ENCODE data around the gene TPST1.

Gene TPST1

DNA sequence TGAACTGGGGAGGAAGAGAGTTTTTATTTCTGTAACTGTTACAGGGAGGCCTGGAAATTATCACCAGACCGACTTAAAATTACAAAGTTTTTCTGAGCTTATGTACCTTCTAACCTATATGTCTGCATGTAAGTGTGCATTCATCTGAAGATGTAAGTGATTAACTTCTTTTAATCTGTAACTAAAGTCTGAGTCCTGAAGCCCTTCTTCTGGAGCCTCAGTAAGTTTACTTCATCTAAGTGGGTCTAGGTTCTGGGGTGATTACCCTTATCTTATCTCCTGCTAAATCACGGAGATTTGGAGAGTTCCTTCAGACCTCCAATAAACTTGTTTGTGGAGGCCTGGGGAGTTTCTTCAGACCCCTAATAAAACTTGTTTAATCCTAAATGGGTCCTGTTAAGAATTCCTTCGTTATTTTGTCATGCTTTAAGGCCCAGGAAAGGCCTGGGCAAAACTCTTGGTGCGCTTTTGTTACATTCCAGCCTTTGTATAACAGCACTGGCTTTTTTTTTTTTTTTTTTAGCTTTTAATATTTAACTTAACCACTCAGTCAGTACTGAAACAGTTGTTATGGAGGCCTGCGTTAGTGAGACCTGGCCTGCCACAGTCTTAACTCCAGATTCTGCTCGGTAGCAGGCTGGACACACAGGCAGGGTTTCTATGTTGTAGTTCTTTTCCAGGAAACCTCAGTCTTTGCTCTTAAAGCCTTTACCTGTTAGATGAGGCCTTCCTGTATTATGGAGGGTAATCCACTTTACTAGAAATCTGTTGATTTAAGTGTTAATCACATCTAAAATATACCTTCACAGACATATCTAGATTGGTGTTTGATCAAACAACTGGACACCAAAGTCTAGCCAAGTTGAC lies 33.0 kb downstream of the TPST1 start:
- no peak for TF ChIP-seq CTCF (IDR thresholded peaks at IDR 0.05; ENCODE audit: unreplicated experiment in 3 of 3)
- H3K27me3 Mint-ChIP-seq (ENCODE audit: low read depth), result no peaks in the 10 kb centered on the region
- H3K4me1 Mint-ChIP-seq, result peaks cover 12% of the 10 kb centered on the region
- peaks cover 14% of the 10 kb centered on the region for H3K9me3 Mint-ChIP-seq
- H3K36me3 Mint-ChIP-seq (ENCODE audit: low read depth), result peaks cover 30% of the 10 kb centered on the region
- H3K4me3 Mint-ChIP-seq, result peak overlapping the region in 2 of 3 experiments; percentile 12 to 24
- peak overlapping the region; percentile 91 to 96 (median 94) for H3K27ac Mint-ChIP-seq

DNA sequence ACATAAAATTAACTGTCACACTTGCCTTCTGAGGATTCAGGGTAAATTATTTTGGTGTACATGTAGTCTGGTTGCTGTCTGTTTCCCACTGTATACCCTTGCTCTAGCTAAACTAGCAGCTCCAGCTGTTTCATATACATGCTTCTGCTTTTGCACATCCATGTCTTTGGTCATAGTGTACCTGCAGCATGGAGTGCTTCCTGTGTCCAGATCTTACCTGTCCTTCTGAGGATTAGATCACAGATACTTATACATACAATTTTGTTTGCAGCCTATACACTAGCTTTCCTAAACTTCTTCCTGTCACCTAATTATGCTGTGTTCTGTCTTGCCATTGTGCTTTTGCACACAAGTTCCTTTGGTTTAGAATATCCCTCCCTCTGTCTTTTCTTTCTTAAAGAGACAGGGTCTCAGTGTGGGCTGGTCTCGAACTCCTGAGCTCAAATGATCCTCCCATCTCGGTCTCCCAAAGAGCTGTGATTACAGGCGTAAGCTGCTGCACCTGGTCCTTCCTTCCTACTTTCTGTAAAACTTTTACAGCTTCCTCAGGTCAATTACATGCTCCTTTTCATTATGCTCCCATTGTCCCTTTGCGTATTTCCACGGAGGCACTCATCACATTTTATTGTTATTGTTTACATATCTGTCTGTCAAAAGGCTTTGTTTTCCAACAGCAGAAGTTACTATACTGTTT lies 33.8 kb downstream of the TPST1 start:
- Mint-ChIP-seq H3K36me3 (ENCODE audit: low read depth) (peaks cover 22% of the 10 kb centered on the region), H3K4me3 (no peak overlapping the region), H3K27me3 (ENCODE audit: low read depth) (no peaks in the 10 kb centered on the region), H3K27ac (peak overlapping the region; percentile 91 to 96 (median 94)), H3K4me1 (peaks cover 12% of the 10 kb centered on the region), H3K9me3 (peaks cover 7% of the 10 kb centered on the region)
- TF ChIP-seq CTCF (IDR thresholded peaks at IDR 0.05; ENCODE audit: unreplicated experiment in 3 of 3), result no peak

DNA sequence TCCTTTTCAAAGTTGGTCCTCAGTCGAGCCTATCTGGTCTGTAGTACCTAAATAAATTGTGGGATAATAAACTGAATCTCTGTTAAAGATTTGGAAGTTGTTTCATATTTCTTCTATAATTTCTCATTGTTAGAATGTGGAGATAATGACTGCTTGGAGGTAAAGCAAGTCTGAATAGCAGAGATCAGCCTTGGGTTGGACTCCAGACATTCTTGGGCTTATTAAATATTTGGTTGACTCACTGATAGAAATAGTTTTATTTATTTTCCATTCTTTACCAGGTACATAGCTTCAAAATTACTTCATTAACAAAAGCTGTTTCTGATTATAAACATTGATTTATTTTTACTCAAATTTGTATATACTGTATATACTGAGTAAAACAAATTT lies 34.3 kb downstream of the TPST1 start:
- Mint-ChIP-seq H3K4me1 (peaks cover 12% of the 10 kb centered on the region), H3K4me3 (no peak overlapping the region), H3K9me3 (peaks cover 3% of the 10 kb centered on the region)

GRCh38 chr7:66245008-66245407 lies 39.9 kb downstream of the TPST1 start:
- H3K27me3 Mint-ChIP-seq (ENCODE audit: low read depth), result no peaks in the 10 kb centered on the region
- H3K9me3 Mint-ChIP-seq, result no peaks in the 10 kb centered on the region
- TF ChIP-seq CTCF (IDR thresholded peaks at IDR 0.05; ENCODE audit: unreplicated experiment in 3 of 3), result no peak
- H3K4me1 Mint-ChIP-seq, result no peaks in the 10 kb centered on the region
- no peak overlapping the region for H3K4me3 Mint-ChIP-seq
- H3K36me3 Mint-ChIP-seq (ENCODE audit: low read depth), result peaks cover 18% of the 10 kb centered on the region
- no peak overlapping the region for H3K27ac Mint-ChIP-seq

More for the DNA sequence above, 34.3 kb downstream of the TPST1 start:
- Mint-ChIP-seq H3K27me3 (ENCODE audit: low read depth) (no peaks in the 10 kb centered on the region), H3K36me3 (ENCODE audit: low read depth) (peaks cover 17% of the 10 kb centered on the region), H3K27ac (peak overlapping the region; percentile 91 to 96 (median 94))
- TF ChIP-seq CTCF (IDR thresholded peaks at IDR 0.05; ENCODE audit: unreplicated experiment in 3 of 3), result no peak

DNA sequence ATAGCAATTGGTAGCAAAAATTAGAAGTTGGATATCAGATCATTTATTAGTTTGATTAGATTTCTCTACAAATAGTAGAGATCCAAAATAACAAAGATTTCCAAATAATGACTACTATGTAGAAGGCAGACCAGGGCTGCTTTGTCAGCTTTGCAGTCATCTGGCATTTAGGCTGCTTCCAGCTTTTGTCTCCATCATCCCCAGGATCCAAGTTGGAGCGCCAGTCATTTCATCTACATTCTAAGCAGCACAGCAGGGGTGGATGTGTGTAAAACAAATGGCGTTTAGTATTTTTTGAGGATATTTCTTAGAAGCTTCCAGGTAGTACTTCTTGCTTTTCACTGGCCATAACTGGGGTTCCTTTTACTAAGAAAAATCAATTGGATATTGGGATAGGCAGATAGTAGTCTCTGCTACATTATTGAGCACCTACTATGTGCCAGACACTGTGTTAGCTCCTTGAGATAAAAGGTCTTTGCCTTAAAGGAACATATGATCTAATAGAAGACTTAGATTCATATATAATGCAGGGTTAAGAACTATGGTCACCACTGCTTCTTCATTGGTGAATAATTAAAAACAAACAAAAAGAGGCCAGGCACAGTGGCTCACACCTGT lies 41.5 kb downstream of the TPST1 start:
- Mint-ChIP-seq H3K27me3 (ENCODE audit: low read depth) (no peaks in the 10 kb centered on the region), H3K4me1 (no peaks in the 10 kb centered on the region), H3K9me3 (no peaks in the 10 kb centered on the region), H3K4me3 (no peak overlapping the region), H3K36me3 (ENCODE audit: low read depth) (peaks cover 11% of the 10 kb centered on the region), H3K27ac (no peak overlapping the region)
- no peak for TF ChIP-seq CTCF (IDR thresholded peaks at IDR 0.05; ENCODE audit: unreplicated experiment in 3 of 3)
